Right ventricle myocardium inferior (tissue), 1 donor: ENCODE results near the gene RAB26. TPM values are rescaled to one million over a fixed set of nuclear protein-coding genes. Genes with fewer than 3 reads are reported as not detected.
A peak's percentile ranks its signal among the peaks of the same experiment; 100 is the strongest.

Experiments used
- ATAC-seq: fragments of 200-7000 bp; cut with Tn5 transposase; one replicate; pipeline ENCODE4 v1.9.1; 2020; ENCODE audit warnings: mild to moderate bottlenecking, moderate library complexity
- DNase-seq: peaks from one replicate; pipeline ENCODE4 v3.0.0; 2021; ENCODE audit errors: missing footprints
- intact Hi-C: fragments of 100-400 bp; cut with DNase I; formaldehyde crosslinking; loops from one replicate; pipeline ENCODE4 v1.11.0; 2022
- total RNA-seq: library from RNA; stranded (reverse); fragmentation: NEBNext Ultra II Directional; extraction: Animal tissue kit (Norgen Biotek cat#: 25700); gene quantifications from one replicate; pipeline ENCODE4 v1.2.1, GENCODE V29; 2021
- donor health status: DM: no; HTN: yes; CAD: no; lungs with severe emphysema.

The RAB26 gene
- total RNA-seq, 1 donor from 2014 or later: 0.87 TPM

DNA sequence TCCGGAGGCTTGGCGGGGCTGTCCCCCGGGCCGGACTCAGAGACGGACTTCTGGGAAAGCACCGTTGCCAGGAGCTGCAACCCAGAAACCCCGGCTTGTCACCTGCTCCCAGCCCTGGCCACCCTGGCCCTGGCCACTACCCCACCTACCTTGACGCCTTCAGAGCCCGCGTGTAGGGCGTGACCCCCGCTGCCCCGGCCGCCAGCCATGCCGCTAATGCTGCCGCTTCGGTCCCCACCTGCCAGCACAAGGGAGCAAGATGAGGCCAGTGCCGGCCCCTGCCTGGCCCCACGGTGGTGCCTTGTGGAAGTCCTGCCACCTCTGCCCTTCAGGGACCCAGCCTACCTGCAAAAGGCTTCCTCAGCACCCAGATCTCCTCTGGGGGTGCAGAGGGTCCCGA is 36.5 kb downstream of the RAB26 start:
- DNase-seq (no peak), ATAC-seq (no peak)
- intact Hi-C loops: no loop called here

DNA sequence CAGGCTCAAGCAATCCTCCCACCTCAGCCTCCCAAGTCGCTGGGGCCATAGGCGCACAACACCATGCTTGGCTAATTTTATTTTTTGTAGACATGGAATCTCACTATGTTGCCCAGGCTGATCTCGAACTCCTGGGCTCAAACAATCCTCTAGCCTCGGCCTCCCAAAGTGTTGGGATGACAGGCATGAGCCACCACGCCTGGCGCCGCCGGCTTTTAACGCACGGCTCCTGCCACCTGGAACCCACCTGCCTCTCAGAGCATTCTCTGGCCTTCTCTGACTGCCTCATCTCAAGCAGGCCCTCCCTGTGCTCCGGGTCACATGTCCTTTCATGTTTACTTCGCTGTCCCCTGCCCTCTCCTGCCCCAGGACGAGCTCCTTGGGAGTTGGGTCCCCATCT is 37.6 kb downstream of the RAB26 start:
- ATAC-seq: no peak
- DNase-seq: no peak
- intact Hi-C loops: no loop called here

DNA sequence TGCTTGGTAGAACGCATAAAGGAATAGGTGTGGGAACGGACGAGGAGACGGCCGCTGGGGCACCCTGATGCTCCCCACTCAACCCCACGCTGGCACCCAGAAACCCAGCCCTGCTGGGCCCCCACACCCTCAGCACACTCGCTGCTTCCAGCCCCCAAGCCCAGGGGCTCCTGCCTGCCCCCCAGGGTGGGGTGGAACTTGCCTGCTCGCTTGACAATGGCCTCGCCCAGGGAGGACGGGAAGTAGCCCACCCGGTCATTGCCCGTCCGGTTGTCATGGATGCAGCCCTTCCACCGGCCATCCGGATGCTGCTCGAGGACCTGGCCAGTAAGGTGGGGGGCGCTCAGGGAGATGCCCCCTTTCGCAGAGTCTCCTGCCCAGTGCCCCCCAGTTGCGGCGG is 38.1 kb downstream of the RAB26 start:
- no peak for ATAC-seq
- intact Hi-C loops: no loop called here
- no peak for DNase-seq

DNA sequence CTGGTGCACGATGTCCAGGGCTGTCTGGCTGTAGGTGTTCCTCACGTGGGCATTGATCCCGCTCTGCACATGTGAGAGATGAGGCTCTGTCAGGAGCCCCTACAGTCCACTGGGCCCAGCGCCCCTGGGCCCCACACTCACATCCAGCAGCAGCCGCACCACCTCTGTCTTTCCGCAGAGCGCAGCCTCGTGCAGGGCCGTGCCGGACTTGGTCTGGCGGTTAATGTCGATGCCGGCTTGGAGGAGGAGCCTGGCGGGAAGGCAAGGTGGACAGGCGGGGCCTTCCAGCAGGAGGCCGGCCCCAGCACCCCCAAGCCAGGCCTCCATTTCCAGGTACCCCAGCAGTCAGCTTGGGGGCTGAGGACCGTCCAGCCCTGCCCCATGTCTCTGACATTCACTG is 38.8 kb downstream of the RAB26 start:
- DNase-seq (no peak), ATAC-seq (no peak)
- intact Hi-C loops: no loop called here

DNA sequence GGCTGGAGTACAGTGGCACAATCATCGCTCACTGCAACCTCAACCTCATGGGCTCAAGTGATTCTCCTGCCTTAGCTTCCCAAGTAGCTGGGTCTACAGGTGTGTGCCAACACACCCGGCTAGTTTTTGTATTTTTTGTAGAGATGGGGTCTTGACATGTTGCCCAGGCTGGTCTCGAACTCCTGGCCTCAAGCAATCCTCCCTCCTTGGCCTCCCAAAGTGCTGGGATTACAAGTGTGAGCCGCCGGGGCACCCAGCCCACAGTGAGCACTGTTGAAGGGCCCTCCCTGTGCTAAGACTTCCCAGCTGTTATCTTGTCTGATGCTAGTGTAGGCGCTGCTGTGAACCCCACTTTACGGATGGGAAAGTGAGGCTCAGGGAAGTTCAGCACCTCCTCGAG is 40.0 kb downstream of the RAB26 start:
- DNase-seq: no peak
- no peak for ATAC-seq
- intact Hi-C loops: no loop called here

DNA sequence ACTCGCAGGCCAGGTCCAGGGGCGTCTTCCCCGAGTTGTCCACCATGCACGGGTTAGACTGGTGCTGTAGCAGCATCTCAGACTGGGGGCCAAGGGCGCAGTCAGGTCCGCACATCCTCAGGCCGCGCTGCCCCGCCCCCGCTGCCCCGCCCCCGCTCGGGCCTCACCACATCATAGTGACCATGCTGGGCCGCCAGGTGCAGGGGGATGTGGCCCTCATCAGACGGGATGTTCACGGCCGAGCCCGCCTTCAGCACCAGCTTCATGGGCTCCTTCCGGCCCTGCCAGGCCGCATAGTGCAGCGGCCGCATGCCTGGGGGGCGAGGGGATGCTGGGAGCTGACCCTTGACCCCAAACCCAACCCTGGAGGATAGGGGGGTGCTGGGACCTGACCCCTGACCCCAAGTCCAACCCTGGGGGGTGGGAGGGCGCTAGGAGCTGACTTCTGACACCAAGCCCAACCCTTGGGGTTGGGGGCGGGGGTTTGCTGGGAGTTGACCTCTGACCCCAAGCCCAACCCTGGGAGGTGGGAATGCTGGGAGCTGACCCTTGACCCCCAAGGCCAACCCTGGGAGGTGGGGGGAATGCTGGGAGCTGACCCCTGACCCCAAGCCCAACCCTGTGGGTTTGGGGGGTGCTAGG is 40.9 kb downstream of the RAB26 start:
- DNase-seq (no peak), ATAC-seq (no peak)
- intact Hi-C loops: no loop called here

DNA sequence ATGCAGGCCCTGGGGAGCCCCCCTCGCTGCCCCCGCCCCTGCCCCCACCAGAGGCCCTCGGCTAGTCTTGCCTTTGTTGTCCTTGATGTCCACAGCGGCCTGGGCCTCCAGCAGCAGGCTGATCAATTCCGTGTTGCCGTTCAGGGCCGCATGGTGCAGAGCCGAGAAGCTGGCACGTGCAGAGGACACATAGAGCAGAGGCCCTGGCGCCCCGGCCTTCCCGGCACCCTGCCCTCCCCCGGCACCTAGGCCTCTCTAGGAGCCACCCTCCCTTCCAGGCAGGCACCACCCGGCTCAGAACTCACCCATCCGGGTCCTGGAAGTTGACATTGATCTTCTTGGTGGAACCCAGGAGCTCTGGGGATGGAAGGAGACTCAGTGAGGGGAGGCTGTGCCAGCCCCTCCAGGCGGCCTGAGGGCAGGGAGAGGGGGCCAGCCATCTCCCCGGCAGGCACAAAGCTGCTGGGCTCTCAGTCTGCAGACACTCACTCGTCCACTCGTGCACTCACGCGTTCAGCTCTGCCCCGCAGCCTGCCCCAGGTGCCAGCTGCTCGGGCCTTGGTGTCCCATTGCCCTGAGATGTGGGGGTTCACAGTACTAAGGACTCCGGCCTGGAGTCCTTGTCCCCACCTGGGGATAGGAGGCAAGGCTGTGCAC is 41.7 kb downstream of the RAB26 start:
- DNase-seq (no peak), ATAC-seq (no peak)
- intact Hi-C loops: no loop called here

DNA sequence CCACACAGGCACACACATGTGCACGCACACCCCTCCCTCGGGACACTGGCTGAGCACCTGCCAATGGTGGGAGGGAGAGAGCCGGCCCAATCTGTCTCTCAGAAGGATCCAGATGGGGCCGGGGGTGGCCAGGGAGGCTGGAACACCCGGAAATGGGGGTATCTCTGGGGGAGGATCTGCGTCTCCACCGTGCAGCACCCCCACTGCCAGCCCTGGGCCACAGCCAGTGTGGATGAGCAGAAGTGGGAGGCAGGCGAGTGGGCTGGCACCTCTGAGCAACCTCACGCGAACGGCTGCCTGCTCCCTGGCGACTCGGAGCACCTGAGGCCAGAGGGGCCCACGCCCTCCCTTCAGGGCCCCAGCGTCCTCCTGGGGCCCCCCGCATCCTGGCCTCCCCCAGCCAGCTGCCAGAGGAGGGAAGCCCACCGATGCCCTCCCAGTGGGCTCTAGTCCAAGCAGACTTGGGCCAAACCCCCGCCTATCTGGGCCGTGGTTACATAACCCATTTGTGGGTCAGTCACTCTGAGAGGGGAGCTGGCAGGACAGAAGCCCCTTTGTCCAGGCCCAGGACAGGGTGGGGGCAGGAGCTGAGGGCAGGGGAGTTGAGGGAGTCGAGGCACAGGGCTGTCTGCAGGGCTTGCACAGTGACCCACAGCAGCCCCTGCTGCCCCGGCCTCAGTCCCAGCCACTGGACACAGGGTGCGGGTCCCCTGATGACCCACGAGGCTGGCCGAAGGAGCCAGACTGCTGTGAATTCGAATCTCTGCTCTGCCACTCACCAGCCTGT is 42.4 kb downstream of the RAB26 start:
- intact Hi-C loops: no loop called here
- no peak for ATAC-seq
- DNase-seq: no peak

DNA sequence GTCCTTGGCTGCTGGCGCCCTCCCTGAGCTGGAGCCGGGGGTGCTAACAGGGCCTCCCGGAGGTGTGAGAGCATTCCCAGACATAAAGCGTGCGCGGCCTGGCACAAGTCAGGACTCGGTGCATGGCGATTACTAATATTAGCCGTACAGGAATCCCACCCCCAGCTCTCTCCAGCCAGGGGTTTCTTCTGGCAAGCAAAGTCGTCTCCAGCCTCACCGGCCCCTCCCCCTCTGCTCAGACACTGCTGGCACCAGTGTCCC is 43.0 kb downstream of the RAB26 start:
- ATAC-seq (peak; percentile 17), DNase-seq (no peak)
- intact Hi-C loops: no loop called here

DNA sequence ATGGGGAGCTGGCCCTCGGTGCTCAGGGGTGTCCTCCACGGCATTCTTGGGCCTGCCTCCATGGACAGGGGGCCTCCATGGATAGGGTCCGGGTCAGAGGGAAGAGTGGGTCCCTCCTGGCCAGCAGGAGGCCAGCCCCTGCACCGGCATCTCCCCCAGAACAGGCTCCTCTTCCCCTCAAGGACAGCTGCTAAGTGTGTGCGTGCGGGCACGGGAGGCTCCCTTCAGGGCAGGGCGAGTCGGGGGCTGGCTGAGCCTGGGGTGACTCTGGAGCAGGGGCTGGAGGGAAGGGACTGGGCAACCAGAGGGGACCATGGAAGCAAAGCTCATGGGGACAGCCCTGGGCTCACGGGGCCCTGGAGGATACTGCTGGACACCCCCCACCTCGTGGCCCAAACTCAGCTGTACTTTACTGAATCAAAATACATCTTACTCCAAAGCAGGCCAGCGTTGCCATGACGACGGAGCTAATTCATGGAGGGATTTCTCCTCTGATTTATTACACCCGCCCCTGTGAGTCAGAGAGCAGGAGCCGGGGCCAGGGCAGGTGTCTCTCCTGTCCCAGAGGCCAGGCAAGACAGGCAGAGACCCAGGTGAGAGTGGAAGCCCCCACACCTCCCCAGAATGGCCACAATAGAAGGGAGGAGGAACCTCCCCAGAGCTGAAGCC is 45.9 kb downstream of the RAB26 start:
- intact Hi-C loops: no loop called here
- no peak for ATAC-seq
- DNase-seq: no peak

DNA sequence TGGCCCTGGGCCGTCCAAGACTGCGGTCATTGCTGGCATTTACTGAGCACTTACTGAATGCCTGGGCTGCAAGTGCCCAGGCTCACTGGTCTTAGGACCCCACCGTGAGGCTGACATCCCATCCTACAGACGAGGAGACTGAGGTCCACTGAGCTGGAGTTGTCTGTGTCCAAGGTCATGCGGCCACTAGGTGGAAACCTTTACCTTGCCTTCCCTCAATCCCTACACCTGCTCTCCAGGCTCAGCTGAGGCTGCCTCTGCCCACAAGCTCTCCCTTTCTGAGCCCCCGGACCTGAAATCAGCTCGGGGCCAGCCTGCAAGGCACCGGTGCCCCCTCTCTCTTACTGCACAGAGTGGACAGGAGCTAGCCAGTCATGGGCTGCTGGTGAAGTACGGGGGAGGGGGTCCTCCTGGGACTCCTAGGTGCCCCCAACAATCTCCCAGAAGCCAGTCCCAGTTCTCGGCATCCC is 46.5 kb downstream of the RAB26 start:
- ATAC-seq: peak; percentile 23
- no peak for DNase-seq
- intact Hi-C loops: no loop called here

DNA sequence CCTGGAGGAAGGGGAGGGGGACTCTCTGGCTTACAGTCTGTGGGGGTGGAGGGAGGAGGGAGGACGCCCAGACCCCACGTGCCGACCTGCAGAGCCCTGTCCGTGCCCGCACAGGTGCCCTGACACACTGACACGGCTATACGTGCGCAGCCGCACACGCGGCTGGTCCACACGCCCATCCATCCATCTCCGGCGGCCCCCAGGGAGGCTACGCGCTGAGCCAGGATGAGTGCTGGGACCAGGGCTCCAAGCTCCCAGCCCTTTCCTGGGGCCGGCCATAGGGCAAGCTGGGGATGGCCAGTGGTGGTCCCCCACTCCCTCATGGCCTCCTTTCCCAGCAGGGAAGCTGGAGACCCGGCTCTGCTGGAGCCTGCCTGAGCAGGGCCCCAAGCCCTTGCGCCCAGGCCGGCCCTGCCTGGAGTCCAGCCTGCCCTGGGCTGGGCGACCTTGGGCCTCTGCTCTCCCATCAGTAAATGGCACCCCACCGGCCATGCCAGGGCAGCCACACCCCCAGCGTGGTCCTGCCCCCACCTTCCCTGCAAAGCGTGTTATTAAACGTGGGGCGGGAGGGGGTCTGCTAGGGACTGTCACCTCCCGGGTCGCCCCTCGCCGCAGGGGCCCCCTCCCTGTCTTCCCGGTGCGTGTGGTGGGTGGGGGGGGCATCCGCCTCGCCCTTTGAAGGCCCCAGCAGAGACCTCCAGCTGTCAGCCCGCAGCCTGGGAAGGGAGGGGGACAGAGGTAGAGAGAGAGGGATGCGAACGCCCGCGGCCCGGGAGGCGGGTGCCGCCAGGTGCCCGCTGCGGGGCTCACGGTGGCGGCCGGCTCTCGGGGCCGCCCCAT is 47.1 kb downstream of the RAB26 start:
- intact Hi-C loops: no loop called here
- ATAC-seq: no peak
- DNase-seq: no peak

DNA sequence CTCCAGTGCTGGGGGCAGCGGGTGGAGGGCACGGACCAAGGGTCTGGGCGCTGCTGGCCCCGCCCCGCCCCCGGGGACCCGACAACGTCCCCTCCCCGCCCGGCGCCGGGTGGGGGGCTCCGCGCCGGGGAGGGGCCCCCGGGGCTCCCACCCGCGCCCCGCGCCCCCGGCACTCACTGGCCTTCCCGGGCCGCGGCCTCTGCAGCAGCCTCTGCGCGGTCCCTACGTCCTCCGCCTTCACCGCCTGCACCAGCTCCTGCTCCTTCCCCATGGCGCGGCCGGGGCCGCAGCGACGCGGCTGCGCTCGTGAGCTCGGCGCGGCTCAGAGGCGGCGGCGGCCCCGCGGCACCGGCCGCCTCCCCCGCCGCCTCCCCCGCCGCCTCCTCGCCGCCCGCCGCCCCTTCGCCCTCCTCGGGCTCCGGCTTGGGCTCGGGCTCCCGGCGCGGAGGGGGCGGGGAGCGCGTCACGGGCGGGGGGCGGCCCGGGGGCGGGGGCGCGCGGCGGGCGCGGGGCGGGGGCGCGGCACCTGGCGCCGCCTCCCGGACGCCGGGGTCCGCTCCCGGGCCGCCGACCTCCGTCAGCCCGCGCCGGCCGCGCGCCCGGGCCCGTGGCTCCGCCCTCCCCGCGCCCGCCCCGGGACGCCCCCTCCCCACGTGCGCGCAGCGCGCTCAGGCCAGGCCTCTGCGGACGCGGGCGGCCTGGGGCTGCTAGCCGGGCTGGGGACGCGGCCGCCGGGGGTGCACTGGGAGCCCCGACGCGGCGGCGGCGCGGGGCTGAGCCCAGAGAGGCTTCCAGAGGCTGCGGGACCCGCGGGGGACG is 47.9 kb downstream of the RAB26 start, which contains the start of gene CASKIN1:
CASKIN1 (minus strand) TSS at position 444 of the 819 bp plus-strand sequence; CDS start at position 271, 173 bp downstream.
- ATAC-seq (no peak), DNase-seq (no peak)
- intact Hi-C loops: no loop called here

DNA sequence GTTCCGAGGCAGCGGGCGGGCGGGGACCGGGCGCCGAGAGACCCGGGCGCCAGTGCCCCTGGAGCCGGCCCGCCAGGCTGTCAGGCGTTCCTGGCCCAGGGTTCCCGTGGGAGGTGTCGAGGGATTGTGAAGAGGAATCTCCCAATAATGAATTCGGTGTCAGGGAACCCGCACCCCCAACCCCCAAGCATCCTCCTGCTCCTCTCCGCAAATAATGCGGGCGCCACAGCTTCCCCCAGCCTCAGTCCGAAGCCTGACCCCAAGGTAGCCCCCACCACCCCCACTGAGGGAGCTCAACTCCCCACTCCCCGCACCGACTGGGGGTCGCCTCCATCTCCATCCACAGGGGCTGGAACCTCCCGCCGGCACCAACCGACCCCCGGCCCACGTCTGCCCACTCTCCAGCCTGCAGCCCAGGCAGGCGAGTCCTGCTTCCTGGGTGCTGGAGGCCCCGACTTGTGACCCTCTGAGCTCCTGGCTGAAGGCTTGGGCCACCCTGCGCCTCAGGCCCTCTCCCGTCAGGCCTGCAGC is 48.6 kb downstream of the RAB26 start:
- ATAC-seq (no peak), DNase-seq (no peak)
- intact Hi-C loops: no loop called here

DNA sequence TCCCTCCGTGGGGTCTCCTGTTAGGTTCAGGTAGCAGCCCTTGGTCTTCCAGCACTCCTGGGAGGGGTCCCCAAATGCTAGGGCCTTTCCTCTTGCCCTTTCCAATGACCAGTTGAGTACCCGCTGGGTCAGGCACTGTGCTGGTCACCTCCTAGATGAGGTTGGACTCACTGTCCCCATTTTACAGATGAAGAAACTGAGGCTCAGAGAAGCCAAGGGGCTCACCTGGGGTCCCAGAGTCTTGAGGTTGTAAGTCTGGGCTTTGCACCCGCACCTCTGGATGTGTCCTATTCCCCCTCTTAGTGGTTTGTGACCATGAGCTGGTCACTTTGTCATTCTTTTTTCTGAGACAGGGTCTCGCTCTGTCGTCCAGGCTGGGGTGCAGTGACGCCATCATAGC is 49.3 kb downstream of the RAB26 start:
- ATAC-seq (no peak), DNase-seq (no peak)
- intact Hi-C loops: no loop called here

DNA sequence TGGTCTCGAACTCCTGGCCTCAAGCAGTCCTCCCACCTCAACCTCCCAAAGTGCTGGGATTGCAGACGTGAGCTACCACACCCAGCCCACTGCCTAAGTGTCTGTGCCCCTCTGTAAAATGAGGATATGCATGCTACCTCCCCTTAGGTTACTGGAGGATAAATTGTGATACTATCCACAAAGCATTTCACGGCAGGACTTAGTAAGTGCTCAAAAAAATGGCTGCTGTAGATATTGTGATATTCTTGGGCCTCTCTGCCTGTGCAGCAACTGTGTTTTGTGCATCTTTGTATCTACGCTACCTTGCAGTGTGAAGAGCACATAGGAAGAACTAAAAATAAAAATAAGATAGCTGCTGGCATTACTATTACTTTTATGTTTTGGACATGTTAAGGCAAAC is 49.9 kb downstream of the RAB26 start:
- intact Hi-C loops: no loop called here
- no peak for ATAC-seq
- no peak for DNase-seq

DNA sequence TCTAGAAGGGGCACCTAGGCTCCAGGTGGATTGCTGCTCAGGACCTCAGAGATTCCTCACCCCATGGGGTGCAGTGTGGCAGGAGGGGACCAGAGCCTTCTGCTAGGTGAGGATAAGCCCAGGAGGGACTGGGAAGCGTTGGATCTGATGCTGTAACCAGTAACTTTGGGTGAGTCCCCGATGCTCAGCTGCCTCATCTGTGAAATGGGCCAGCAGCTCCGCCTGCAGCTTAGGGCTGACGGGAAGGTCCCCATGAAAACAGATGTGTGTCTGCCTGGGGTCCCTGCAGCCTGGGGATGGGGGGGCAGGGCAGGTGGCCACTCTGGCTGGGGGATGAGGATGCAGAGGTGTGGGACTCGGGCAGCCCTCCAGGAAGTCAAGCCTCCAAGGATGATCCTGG is 50.7 kb downstream of the RAB26 start:
- DNase-seq: no peak
- no peak for ATAC-seq
- intact Hi-C loops: no loop called here

DNA sequence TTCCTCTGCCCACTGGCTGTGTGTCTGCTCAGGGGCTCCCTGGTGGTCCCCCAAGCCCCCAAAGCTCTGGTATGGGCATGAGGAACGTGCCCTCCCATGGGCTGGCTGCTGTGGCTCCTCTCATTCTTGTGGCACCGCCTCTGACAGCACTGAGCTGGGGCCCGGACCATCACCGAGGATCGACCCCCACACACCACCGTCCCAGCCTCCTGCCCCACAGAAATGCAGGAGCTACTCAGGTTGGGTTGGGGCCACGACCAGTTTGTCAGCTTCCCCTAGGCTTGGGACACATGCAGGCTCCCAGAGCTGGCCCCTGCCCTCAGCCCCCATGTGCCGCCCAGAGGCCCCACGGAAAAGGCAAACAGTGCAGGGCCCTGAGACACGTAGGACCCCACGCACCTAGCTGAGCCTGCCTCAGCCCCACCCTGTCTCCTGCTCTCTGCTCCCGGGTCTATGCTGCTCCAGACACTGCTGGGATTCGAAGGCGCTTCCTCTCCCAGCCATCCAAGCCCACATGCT is 51.3 kb downstream of the RAB26 start:
- DNase-seq (no peak), ATAC-seq (no peak)
- intact Hi-C loops: no loop called here
